UCSD-AML1 (cell line): ENCODE data around the gene DDX27.

Experiments used
- DNase-seq: peaks from one replicate; lab custom pipeline; 2025; ENCODE audit not compliant: unreplicated experiment; lab: John Stamatoyannopoulos, UW

The DDX27 gene

GRCh38 chr20:49247169-49247723, 28.0 kb downstream of the DDX27 start:
- no peak for DNase-seq

GRCh38 chr20:49247792-49248191, 28.6 kb downstream of the DDX27 start:
- DNase-seq, result peak; percentile 40

GRCh38 chr20:49248301-49248700, 29.1 kb downstream of the DDX27 start:
- no peak for DNase-seq

- DNase-seq, result no peak
Observed at GRCh38 chr20:49248879-49249665, 29.9 kb downstream of the DDX27 start.

- DNase-seq, result no peak
Observed at GRCh38 chr20:49252556-49253350, 33.5 kb downstream of the DDX27 start.

GRCh38 chr20:49256261-49256660, 37.0 kb downstream of the DDX27 start:
- no peak for DNase-seq

GRCh38 chr20:49259284-49259683, 40.1 kb downstream of the DDX27 start:
- no peak for DNase-seq

- DNase-seq, result no peak
Observed at GRCh38 chr20:49259799-49260198, 40.6 kb downstream of the DDX27 start.

- no peak for DNase-seq
Observed at GRCh38 chr20:49260218-49260617, 41.0 kb downstream of the DDX27 start.

GRCh38 chr20:49261173-49261572, 42.0 kb downstream of the DDX27 start:
- no peak for DNase-seq

- no peak for DNase-seq
Observed at GRCh38 chr20:49262444-49262843, 43.2 kb downstream of the DDX27 start.

- no peak for DNase-seq
Observed at GRCh38 chr20:49267327-49267726, 48.1 kb downstream of the DDX27 start.

GRCh38 chr20:49268600-49269365, 49.6 kb downstream of the DDX27 start:
- no peak for DNase-seq

GRCh38 chr20:49270177-49270576, 51.0 kb downstream of the DDX27 start:
- no peak for DNase-seq

GRCh38 chr20:49270736-49271135, 51.5 kb downstream of the DDX27 start:
- no peak for DNase-seq

GRCh38 chr20:49272654-49273053, 53.4 kb downstream of the DDX27 start:
- DNase-seq, result no peak

- no peak for DNase-seq
Observed at GRCh38 chr20:49273696-49274277, 54.6 kb downstream of the DDX27 start.

GRCh38 chr20:49275216-49275615, 56.0 kb downstream of the DDX27 start:
- DNase-seq, result no peak

GRCh38 chr20:49275636-49276035, 56.4 kb downstream of the DDX27 start:
- DNase-seq, result no peak

- DNase-seq, result no peak
Observed at GRCh38 chr20:49276161-49276960, 57.1 kb downstream of the DDX27 start.
